Neural cell (in vitro differentiated cells): ENCODE measurements around the gene OAT. TPM values are rescaled to one million over a fixed set of nuclear protein-coding genes. Genes with fewer than 3 reads are reported as not detected.

ENCODE experiments used
- H2AFZ ChIP-seq: fragments of 200-600, 300-800 bp; sonication (generic), shearing (Covaris generic); 2 replicates; pipeline ENCODE4 v1.6.0; 2014; ENCODE audit warnings: low read depth, mild to moderate bottlenecking, antibody characterized with exemption, low read length, moderate library complexity
- H3F3A ChIP-seq: fragments of 200-600 bp; shearing (Covaris generic); 2 replicates; pipeline ENCODE4 v1.6.1; 2016; ENCODE audit warnings: mild to moderate bottlenecking, moderate library complexity, mixed read lengths, antibody characterized with exemption, low read length; ENCODE audit not compliant: insufficient read depth, poor library complexity, severe bottlenecking
- H3K27ac ChIP-seq: fragments of 200-600, 300-800 bp; sonication (generic), shearing (Covaris generic); 2 replicates; pipeline ENCODE4 v1.5.1; 2014; ENCODE audit warnings: mild to moderate bottlenecking, low read length, moderate library complexity
- H3K27me3 ChIP-seq: fragments of 300-800, 200-600 bp; sonication (generic), shearing (Covaris generic); 2 replicates; pipeline ENCODE4 v1.6.0; 2014; ENCODE audit warnings: mild to moderate bottlenecking, low read depth, low read length, moderate library complexity; ENCODE audit not compliant: insufficient read depth
- H3K36me3 ChIP-seq: fragments of 300-800, 200-600 bp; sonication (generic), shearing (Covaris generic); 2 replicates; pipeline ENCODE4 v1.5.1; 2014; ENCODE audit warnings: mild to moderate bottlenecking, antibody characterized with exemption, low read length, moderate library complexity; ENCODE audit not compliant: insufficient read depth
- H3K4me2 ChIP-seq: fragments of 300-800, 200-600 bp; sonication (generic), shearing (Covaris generic); 2 replicates; pipeline ENCODE4 v1.6.0; 2014; ENCODE audit warnings: mild to moderate bottlenecking, low read length
- H3K4me3 ChIP-seq: fragments of 300-800, 200-600 bp; sonication (generic), shearing (Covaris generic); 2 replicates; pipeline ENCODE4 v1.5.1; 2014; ENCODE audit warnings: mild to moderate bottlenecking, low read length, moderate library complexity
- H3K79me2 ChIP-seq: fragments of 200-600 bp; shearing (Covaris generic); replicated peaks from 2 replicates; pipeline ENCODE4 v1.6.0; 2014; ENCODE audit warnings: mild to moderate bottlenecking, low read length, moderate library complexity; ENCODE audit not compliant: insufficient read depth
- H3K9ac ChIP-seq: fragments of 300-800, 200-600 bp; sonication (generic), shearing (Covaris generic); 2 replicates; pipeline ENCODE4 v1.6.1; 2016; ENCODE audit warnings: mild to moderate bottlenecking, low read length, mixed read lengths
- H3K9me2 ChIP-seq: fragments of 200-600 bp; shearing (Covaris generic); 2 replicates; pipeline ENCODE4 v1.6.1; 2016; ENCODE audit warnings: mild to moderate bottlenecking, low read length, mixed read lengths; ENCODE audit not compliant: insufficient read depth
- H3K9me3 ChIP-seq: fragments of 200-600, 300-800 bp; sonication (generic), shearing (Covaris generic); 2 replicates; pipeline ENCODE4 v1.6.1; 2016; ENCODE audit warnings: mild to moderate bottlenecking, mixed run types, low read length, moderate library complexity, mixed read lengths
- H4K20me1 ChIP-seq: fragments of 200-600 bp; shearing (Covaris generic); 2 replicates; pipeline ENCODE4 v1.6.1; 2016; ENCODE audit warnings: mild to moderate bottlenecking, mixed run types; ENCODE audit not compliant: insufficient read depth
- CTCF ChIP-seq: fragments of 450-650 bp; IDR thresholded peaks from 2 replicates; pipeline ENCODE4 v1.5.1; 2014; ENCODE audit warnings: antibody characterized with exemption, mild to moderate bottlenecking, moderate library complexity; ENCODE audit not compliant: poor library complexity, severe bottlenecking
- EP300 ChIP-seq: fragments of 450-650 bp; conservative IDR thresholded peaks from 2 replicates; pipeline ENCODE4 v1.6.1; 2014; ENCODE audit warnings: antibody characterized with exemption, mild to moderate bottlenecking, moderate library complexity; ENCODE audit not compliant: poor library complexity, severe bottlenecking
- EZH2 ChIP-seq: fragments of 200-600, 300-800 bp; shearing (Covaris generic), sonication (generic); IDR thresholded peaks from 2 replicates; pipeline ENCODE4 v1.6.1; 2014; ENCODE audit warnings: antibody characterized with exemption, low read length, borderline replicate concordance, mild to moderate bottlenecking; ENCODE audit not compliant: insufficient read depth, poor library complexity, severe bottlenecking
- MXI1 ChIP-seq: fragments of 450-650 bp; conservative IDR thresholded peaks from 2 replicates; pipeline ENCODE4 v1.6.1; 2014; ENCODE audit warnings: antibody characterized with exemption, mild to moderate bottlenecking; ENCODE audit not compliant: poor library complexity, severe bottlenecking
- POLR2AphosphoS5 ChIP-seq: IDR thresholded peaks from 2 replicates; pipeline ENCODE4 v1.6.1; 2012
- RAD21 ChIP-seq: fragments of 450-650 bp; conservative IDR thresholded peaks from 2 replicates; pipeline ENCODE4 v1.6.1; 2014; ENCODE audit warnings: antibody characterized with exemption, mild to moderate bottlenecking, moderate library complexity
- REST ChIP-seq: IDR thresholded peaks from 2 replicates; pipeline ENCODE4 v1.6.1; 2012; ENCODE audit warnings: borderline replicate concordance
- SMC3 ChIP-seq: fragments of 450-650 bp; conservative IDR thresholded peaks from 2 replicates; pipeline ENCODE4 v1.6.1; 2014; ENCODE audit warnings: antibody characterized with exemption, mild to moderate bottlenecking, moderate library complexity; ENCODE audit not compliant: poor library complexity
- TAF1 ChIP-seq: IDR thresholded peaks from 2 replicates; pipeline ENCODE4 v1.6.1; 2012; ENCODE audit warnings: low read depth
- polyA plus RNA-seq: library from polyadenylated mRNA; depleted of rRNA; stranded (reverse); fragments of >200 nt; gene quantifications from 2 replicates; pipeline ENCODE4 v1.2.3, GENCODE V29; 2014

The OAT gene
- polyA plus RNA-seq, 1 donor from 2014 or later, result 132 TPM

GRCh38 chr10:124357561-124357885, 61.2 kb downstream of the OAT start:
- Histone ChIP-seq H3K9me3 (no peaks in the 10 kb centered on the region), H3K4me2 (no peak overlapping the region)

GRCh38 chr10:124356701-124357560, 61.8 kb downstream of the OAT start:
- Histone ChIP-seq H3F3A (no peaks in the 10 kb centered on the region), H3K79me2 (no peaks in the 10 kb centered on the region), H3K27me3 (no peaks in the 10 kb centered on the region), H3K36me3 (no peaks in the 10 kb centered on the region), H3K9me2 (no peaks in the 10 kb centered on the region), H3K4me2 (no peak overlapping the region), H2AFZ (no peak overlapping the region), H3K9me3 (no peaks in the 10 kb centered on the region), H3K9ac (no peak overlapping the region), H3K4me3 (no peak overlapping the region), H3K27ac (no peak overlapping the region), H4K20me1 (no peaks in the 10 kb centered on the region)
- no peak for TF ChIP-seq RAD21

More at GRCh38 chr10:124357561-124357885, 61.2 kb downstream of the OAT start:
- H3K9me2 ChIP-seq, result no peaks in the 10 kb centered on the region
- no peaks in the 10 kb centered on the region for H3K36me3 ChIP-seq
- no peak for TF ChIP-seq REST
- TF ChIP-seq SMC3, result no peak
- TF ChIP-seq RAD21, result no peak
- no peak for TF ChIP-seq EP300
- TF ChIP-seq EZH2, result no peak
- no peak for TF ChIP-seq POLR2AphosphoS5
- TF ChIP-seq MXI1, result no peak
- no peak for TF ChIP-seq CTCF
- no peak for TF ChIP-seq TAF1
- H3K4me3 ChIP-seq, result no peak overlapping the region
- H3K79me2 ChIP-seq, result no peaks in the 10 kb centered on the region
- H3K9ac ChIP-seq, result no peak overlapping the region
- no peaks in the 10 kb centered on the region for H3K27me3 ChIP-seq
- no peak overlapping the region for H2AFZ ChIP-seq
- H3K27ac ChIP-seq, result no peak overlapping the region
- H4K20me1 ChIP-seq, result no peaks in the 10 kb centered on the region
- no peaks in the 10 kb centered on the region for H3F3A ChIP-seq
